Endothelial cell of umbilical vein (primary cell): ENCODE results near the gene PRPF40B. TPM values are rescaled to one million over a fixed set of nuclear protein-coding genes. Genes with fewer than 3 reads are reported as not detected.

Experiments
- BruUV-seq: library from RNA; stranded (reverse); fragments of 400-500 nt; replicated peaks from 2 replicates; lab custom pipeline; 2021; lab: Mats Ljungman, UMichigan
- CTCF ChIA-PET: fragments of 300-600, 350-600 bp; sonication (Branson Sonifier 250); formaldehyde crosslinking; loops from one replicate; lab custom pipeline; 2021; ENCODE audit warnings: antibody characterized with exemption, inconsistent platforms; lab: Charles Lee
- POLR2A ChIA-PET: fragments of 300-600, 350-600 bp; sonication (Branson Sonifier 250); formaldehyde crosslinking; loops from one replicate; lab custom pipeline; 2021; ENCODE audit warnings: antibody characterized with exemption, inconsistent platforms; lab: Charles Lee
- DNase-seq: peaks from one replicate; pipeline ENCODE4 v3.0.0-alpha.2; 2011; ENCODE audit warnings: low read depth, low spot score
- FAIRE-seq: peaks from 2 replicates; lab custom pipeline; 2011; peaks lifted over from hg19 to GRCh38; lab: Jason Lieb, UNC
- H2AFZ ChIP-seq: 2 replicates; pipeline ENCODE4 v1.6.0; 2012; ENCODE audit warnings: low read depth, low read length, control low read depth, inconsistent platforms
- H3K27ac ChIP-seq: 2 replicates; pipeline ENCODE4 v1.5.1; 2011; ENCODE audit warnings: low read depth, mild to moderate bottlenecking, control low read depth, low read length, moderate library complexity; ENCODE audit not compliant: insufficient read depth
- H3K27me3 ChIP-seq, 2 experiments: 2 replicates each; pipeline versions ENCODE4 v1.6.0 to v1.6.1; 2011; ENCODE audit warnings: low read length in 2 of 2, mixed read lengths in 1 of 2; ENCODE audit not compliant: control insufficient read depth in 2 of 2, insufficient read depth in 2 of 2
- H3K36me3 ChIP-seq, 2 experiments: 2 replicates in 1 of 2; 3 replicates in 1 of 2; pipeline ENCODE4 v1.5.1; 2011; ENCODE audit warnings: low read length in 2 of 2, mild to moderate bottlenecking in 1 of 2, moderate library complexity in 1 of 2; ENCODE audit not compliant: control insufficient read depth in 2 of 2, insufficient read depth in 2 of 2; ENCODE audit errors: extremely low read depth in 1 of 2
- H3K4me1 ChIP-seq: 3 replicates; pipeline ENCODE4 v1.5.1; 2011; ENCODE audit warnings: mild to moderate bottlenecking, low read length; ENCODE audit not compliant: control insufficient read depth, insufficient read depth; ENCODE audit errors: extremely low read depth
- H3K4me2 ChIP-seq: 2 replicates; pipeline ENCODE4 v1.6.1; 2011; ENCODE audit warnings: low read length, control low read depth, mixed read lengths; ENCODE audit not compliant: insufficient read depth
- H3K4me3 ChIP-seq, 3 experiments: fragments of 200-600 bp in 1 of 3; sonication (generic), shearing (Covaris generic) in 1 of 3; replicated peaks in 1 of 3; 2 replicates each; pipeline ENCODE4 v1.5.1; 2011 to 2016; ENCODE audit warnings: control low read depth in 3 of 3, low read length in 3 of 3, mild to moderate bottlenecking in 2 of 3, inconsistent platforms in 1 of 3, low read depth in 1 of 3, moderate library complexity in 1 of 3; ENCODE audit not compliant: insufficient read depth in 1 of 3
- H3K79me2 ChIP-seq: 2 replicates; pipeline ENCODE4 v1.6.0; 2012; ENCODE audit warnings: low read length, inconsistent platforms; ENCODE audit not compliant: control insufficient read depth, insufficient read depth
- H3K9ac ChIP-seq: replicated peaks from 2 replicates; pipeline ENCODE3; 2011; ENCODE audit warnings: low read length, control low read depth; ENCODE audit not compliant: insufficient read depth; ENCODE audit errors: extremely low read depth
- H3K9me1 ChIP-seq: replicated peaks from 3 replicates; pipeline ENCODE4 v1.6.0; 2011; ENCODE audit warnings: mild to moderate bottlenecking, low read length; ENCODE audit not compliant: control insufficient read depth, insufficient read depth; ENCODE audit errors: extremely low read depth
- H3K9me3 ChIP-seq: replicated peaks from 2 replicates; pipeline ENCODE4 v1.5.1; 2012; ENCODE audit warnings: low read length, inconsistent platforms; ENCODE audit not compliant: control insufficient read depth, insufficient read depth
- H4K20me1 ChIP-seq: replicated peaks from 2 replicates; pipeline ENCODE3; 2011; ENCODE audit warnings: mild to moderate bottlenecking, low read length; ENCODE audit not compliant: control insufficient read depth, insufficient read depth; ENCODE audit errors: extremely low read depth
- EZH2 ChIP-seq: IDR thresholded peaks from 2 replicates; pipeline ENCODE4 v1.6.1; 2012; ENCODE audit warnings: borderline replicate concordance, low read depth, mild to moderate bottlenecking, moderate library complexity, low read length, inconsistent platforms; ENCODE audit not compliant: severe bottlenecking
- FOS ChIP-seq: IDR thresholded peaks from 2 replicates; pipeline ENCODE4 v1.6.1; 2011; ENCODE audit warnings: mild to moderate bottlenecking, low read length, moderate library complexity, borderline replicate concordance; ENCODE audit not compliant: insufficient read depth
- GATA2 ChIP-seq: IDR thresholded peaks from 2 replicates; pipeline ENCODE4 v1.7.0; 2011; ENCODE audit warnings: low read depth, mild to moderate bottlenecking, moderate library complexity, mixed read lengths, low read length; ENCODE audit not compliant: insufficient read length, insufficient read depth
- JUN ChIP-seq: IDR thresholded peaks from 2 replicates; pipeline ENCODE4 v1.6.1; 2011; ENCODE audit warnings: borderline replicate concordance, low read depth; ENCODE audit not compliant: insufficient read length, insufficient read depth
- MYC ChIP-seq: IDR thresholded peaks from one replicate; pipeline ENCODE4 v1.6.1; 2011; ENCODE audit warnings: mild to moderate bottlenecking, low read depth, low read length
- POLR2A ChIP-seq: IDR thresholded peaks from 2 replicates; pipeline ENCODE4 v1.6.1; 2012; ENCODE audit warnings: low read depth, mild to moderate bottlenecking, control low read depth, low read length
- POLR2AphosphoS5 ChIP-seq: IDR thresholded peaks from 2 replicates; pipeline ENCODE4 v1.6.1; 2012; ENCODE audit warnings: low read depth, mild to moderate bottlenecking, control low read depth, low read length, moderate library complexity; ENCODE audit not compliant: insufficient read depth
- dilution Hi-C: fragments of 300-500 bp; cut with MboI; formaldehyde crosslinking; loops from one replicate; pipeline ENCODE4 v1.15.0; 2019; ENCODE audit warnings: low sequenced_read_pairs; ENCODE audit not compliant: extremely low pct_ligation_motif_present
- intact Hi-C: fragments of 100-400 bp; cut with micrococcal nuclease; formaldehyde crosslinking; loops from one replicate; pipeline ENCODE4 v1.10.0; 2022
- polyA plus RNA-seq, 4 experiments: library from polyadenylated mRNA; depleted of rRNA in 3 of 4; stranded (reverse) in 3 of 4; unstranded in 1 of 4; fragments of >200 nt; gene quantifications; 2 replicates each; pipeline versions ENCODE4 v1.2.1 to v1.2.3, GENCODE V29; 2011 to 2012; ENCODE audit warnings: missing spikeins in 1 of 4
- total RNA-seq: library from RNA; stranded (reverse); gene quantifications from 2 replicates; pipeline ENCODE4 v1.2.3, GENCODE V29; 2021
- TF ChIP-seq, protein P1 (sequence below): IDR thresholded peaks from 2 replicates; pipeline ENCODE4 v1.6.1; 2011; ENCODE audit not compliant: insufficient read depth, insufficient read length
- TF ChIP-seq, protein P2 (sequence below), 2 donors: IDR thresholded peaks; 1 replicate in 1 of 2; 2 replicates in 1 of 2; pipeline ENCODE4 v1.5.1; 2011; ENCODE audit warnings: low read length in 2 of 2, mild to moderate bottlenecking in 2 of 2, moderate library complexity in 2 of 2, control low read depth in 1 of 2, inconsistent platforms in 1 of 2, low read depth in 1 of 2; ENCODE audit not compliant: insufficient read depth in 1 of 2; ENCODE audit errors: extremely low read depth in 1 of 2

PRPF40B gene
- total and polyA plus RNA-seq, 2 donors (not counting 3 experiments of a cell fraction or from before 2014, with no cell fraction given) = 5.4 to 9.9 TPM

DNA sequence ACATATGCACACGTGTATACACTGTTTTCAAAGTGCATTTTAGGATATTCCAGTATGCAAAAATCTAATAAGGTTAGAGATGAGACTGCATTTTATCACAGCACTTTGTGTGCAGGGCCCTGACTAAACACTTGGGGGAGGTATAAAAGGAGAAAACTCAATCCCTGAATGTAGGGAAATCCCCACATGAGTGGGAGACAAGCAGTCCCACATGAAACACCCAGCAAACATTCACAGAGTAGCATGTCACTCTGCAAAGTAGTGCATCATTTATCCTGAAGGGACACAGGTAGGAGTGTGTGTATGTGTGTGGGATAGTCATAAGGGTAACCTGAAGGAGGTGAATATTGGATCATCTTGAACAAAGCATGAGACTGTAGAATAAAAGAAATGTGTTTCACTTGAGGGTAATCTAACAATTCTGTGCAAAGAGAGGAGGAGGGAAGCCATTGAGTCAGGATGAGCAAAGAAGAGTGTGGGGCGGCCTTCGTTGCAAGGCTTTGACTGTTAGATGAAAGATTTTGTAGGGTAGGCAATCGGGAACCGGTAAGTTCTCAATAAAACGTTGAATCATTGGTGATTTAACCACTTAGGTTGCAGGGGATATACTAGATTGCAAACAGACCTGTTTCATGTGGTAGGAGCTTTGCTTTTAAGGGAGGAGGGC is 2.9 kb downstream of the PRPF40B start:
- Histone ChIP-seq H3K9ac (no peak overlapping the region), H3K27me3 (no peaks in the 10 kb centered on the region), H3K27ac (no peak overlapping the region), H2AFZ (no peak overlapping the region), H3K9me3 (no peaks in the 10 kb centered on the region), H3K4me1 (peaks cover 21% of the 10 kb centered on the region), H3K79me2 (no peaks in the 10 kb centered on the region), H4K20me1 (no peaks in the 10 kb centered on the region), H3K4me2 (no peak overlapping the region), H3K4me3 (no peak overlapping the region), H3K9me1 (no peaks in the 10 kb centered on the region), H3K36me3 (no peaks in the 10 kb centered on the region)
- ChIA-PET POLR2A (no interaction called here), CTCF (interaction anchor here (0.6 to 4.5 kb wide), 3 partner anchors 10 to 295 kb away, joined by 3 to 32 read pairs (median 5); partner anchors contain the start of gene TMBIM6)
- dilution Hi-C loops (no loop called here), intact Hi-C loops (no loop called here)
- no TSS peak for BruUV-seq
- FAIRE-seq (no peak), DNase-seq (no peak)
- TF ChIP-seq POLR2AphosphoS5 (no peak), POLR2A (no peak), GATA2 (no peak), JUN (no peak), EZH2 (no peak), FOS (no peak), MYC (no peak)
- TF ChIP-seq, protein P1, sequence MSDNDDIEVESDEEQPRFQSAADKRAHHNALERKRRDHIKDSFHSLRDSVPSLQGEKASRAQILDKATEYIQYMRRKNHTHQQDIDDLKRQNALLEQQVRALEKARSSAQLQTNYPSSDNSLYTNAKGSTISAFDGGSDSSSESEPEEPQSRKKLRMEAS = no peak
- TF ChIP-seq, protein P2, sequence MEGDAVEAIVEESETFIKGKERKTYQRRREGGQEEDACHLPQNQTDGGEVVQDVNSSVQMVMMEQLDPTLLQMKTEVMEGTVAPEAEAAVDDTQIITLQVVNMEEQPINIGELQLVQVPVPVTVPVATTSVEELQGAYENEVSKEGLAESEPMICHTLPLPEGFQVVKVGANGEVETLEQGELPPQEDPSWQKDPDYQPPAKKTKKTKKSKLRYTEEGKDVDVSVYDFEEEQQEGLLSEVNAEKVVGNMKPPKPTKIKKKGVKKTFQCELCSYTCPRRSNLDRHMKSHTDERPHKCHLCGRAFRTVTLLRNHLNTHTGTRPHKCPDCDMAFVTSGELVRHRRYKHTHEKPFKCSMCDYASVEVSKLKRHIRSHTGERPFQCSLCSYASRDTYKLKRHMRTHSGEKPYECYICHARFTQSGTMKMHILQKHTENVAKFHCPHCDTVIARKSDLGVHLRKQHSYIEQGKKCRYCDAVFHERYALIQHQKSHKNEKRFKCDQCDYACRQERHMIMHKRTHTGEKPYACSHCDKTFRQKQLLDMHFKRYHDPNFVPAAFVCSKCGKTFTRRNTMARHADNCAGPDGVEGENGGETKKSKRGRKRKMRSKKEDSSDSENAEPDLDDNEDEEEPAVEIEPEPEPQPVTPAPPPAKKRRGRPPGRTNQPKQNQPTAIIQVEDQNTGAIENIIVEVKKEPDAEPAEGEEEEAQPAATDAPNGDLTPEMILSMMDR (IDR thresholded peaks at IDR 0.05; ENCODE audit: extremely low read depth in 1 of 2, insufficient read depth in 1 of 2, low read depth in 1 of 2, low read length in 2 of 2) = no peak
